ENCODE data around the gene OTOP1.
"Not testable (repeated sequence)": the region's sequence is repeated elsewhere in the genome, so short reads cannot be mapped to it uniquely, and the experiment has no call there.

Gene OTOP1

GRCh38 chr4:4227510-4228355, 1.0 kb upstream of the OTOP1 start:
- DNase-seq: no peak

DNA sequence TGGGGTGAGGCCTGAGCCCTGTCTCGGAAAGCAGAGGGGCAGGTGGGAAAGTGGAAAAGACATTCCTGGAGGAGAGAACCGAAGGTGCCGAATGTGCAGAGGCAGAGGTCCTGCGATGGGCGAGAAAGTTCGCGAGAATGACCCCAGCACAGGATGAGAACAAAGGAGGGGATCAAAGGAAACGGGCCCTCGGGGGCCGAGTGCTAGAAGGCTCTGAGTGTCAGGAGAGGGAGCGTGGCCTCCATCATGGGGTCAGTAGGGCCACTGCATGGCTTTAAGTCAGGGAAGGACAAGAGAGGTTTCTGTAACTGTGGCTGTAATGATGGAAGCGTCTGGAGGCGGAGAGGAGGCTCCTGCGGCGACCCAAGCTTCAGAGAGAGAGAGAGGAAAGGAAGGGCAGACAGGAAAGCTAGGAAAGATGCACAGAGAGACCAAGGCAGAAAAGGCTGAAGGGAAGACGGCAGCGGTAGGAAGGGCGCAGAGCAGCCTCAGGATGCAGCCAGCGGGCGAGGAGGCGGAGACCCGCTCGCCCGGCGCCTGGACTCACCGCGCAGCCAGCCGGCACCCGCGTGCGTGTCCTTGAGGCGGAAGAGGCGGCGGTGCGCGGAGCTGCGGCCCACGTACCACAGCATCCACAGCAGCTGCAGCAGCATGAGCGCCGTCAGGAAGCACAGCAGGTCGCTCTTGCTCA, 669 bp downstream of the OTOP1 start:
- peak; percentile 8 for DNase-seq

DNA sequence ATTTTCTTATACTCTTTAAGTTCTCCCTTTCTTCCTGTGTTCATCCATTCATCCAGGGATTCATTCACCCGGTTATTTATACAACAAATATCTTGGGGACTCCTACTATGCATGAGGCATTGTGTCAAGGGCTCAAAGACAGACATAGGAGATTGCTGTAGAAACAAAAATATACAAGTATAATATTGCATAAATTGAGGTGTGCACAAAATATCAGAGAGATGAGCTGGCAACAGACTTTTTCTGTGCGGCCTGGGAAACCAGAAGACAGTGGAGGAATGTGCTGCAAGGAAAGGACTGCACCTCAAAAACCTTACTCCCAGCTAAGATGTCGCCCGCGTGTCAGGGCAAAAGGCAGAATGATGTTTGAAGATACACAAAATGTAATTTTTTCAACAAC, 9.6 kb downstream of the OTOP1 start:
- DNase-seq: no peak

GRCh38 chr4:4216648-4217047, 10.1 kb downstream of the OTOP1 start:
- DNase-seq: no peak

GRCh38 chr4:4213674-4214073, 13.1 kb downstream of the OTOP1 start:
- not testable (repeated sequence) for DNase-seq

- no peak for DNase-seq
Observed at GRCh38 chr4:4206204-4206603, 20.5 kb downstream of the OTOP1 start.

- DNase-seq: no peak
Observed at GRCh38 chr4:4204401-4204745, 22.4 kb downstream of the OTOP1 start.

GRCh38 chr4:4203688-4204400, 22.9 kb downstream of the OTOP1 start:
- DNase-seq: no peak

DNA sequence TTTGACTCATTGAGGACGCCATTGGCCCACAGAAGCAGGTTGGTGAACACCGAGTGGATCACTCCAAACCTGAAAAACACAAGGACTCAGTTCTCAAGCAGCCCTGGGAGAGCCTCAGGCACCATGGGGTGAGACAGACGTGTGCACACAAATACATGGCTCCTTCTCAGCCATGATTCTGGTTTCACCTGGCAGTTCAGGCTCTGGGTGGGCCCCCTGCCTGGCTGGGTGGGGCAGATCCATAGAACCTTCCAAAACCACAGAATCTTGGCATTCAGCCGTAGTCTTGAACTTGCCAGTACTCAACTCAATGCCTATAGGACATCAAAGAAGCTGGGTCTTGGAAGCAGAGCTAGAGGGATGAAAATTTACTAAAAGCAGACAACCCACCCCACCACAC, 24.2 kb downstream of the OTOP1 start:
- DNase-seq: no peak

GRCh38 chr4:4200624-4201023, 26.1 kb downstream of the OTOP1 start:
- peak; percentile 4 for DNase-seq

DNA sequence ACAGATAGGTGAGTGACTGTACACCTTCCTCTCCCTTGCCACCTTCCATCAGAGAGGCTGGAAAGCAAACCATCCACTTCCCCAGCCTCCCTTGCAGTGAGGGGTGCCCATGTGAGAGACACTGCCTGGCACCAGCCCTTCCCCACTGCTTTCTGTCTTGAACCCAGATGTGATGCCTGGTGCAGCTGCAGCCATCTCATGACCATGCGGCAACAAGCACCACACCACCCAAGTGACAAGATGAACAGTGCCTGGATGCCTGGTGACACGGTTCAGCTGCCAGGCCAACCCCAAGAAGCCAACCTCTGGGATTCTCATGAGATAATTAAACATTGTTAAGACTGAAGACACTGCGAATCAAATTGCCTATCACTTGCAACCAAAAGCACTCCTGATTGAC, 31.4 kb downstream of the OTOP1 start:
- DNase-seq: no peak

DNA sequence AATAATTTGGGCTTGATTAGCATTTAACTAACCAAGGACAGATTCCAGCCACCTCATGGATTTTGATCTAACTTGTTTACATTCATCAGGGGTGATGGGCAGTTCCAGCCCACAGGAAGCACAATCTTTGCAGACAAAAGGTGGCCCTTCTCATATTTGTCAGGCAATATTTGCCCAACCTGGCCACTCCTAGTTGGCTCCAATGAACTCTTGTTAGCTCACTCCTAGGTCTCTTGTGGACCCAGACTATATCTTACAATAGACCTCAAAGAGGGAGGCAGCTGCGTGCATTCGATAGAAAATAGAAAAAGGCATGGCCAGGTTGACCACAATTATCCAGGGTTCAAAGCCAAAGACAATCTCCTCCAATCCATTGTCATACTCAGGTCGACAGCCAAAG, 38.2 kb downstream of the OTOP1 start:
- DNase-seq: not testable (repeated sequence)

DNA sequence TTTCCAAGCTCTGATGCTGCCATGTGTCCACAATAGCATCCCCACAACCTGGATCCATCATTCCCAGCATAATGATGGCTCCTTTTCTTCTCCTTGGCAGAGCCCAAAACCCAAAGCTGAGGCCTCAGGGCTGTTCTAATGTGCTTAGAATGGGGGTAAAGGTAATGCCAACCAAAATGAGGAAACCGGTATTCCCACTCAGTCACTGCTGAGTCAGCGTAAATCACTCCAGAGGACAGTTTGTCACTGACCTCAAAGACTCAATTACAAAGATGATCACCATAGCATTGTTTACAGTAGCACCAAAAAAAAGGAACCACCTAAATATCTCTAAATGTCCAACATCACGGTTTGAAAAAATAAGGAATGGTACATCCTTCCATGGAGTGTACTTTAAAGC, 41.2 kb downstream of the OTOP1 start:
- no peak for DNase-seq

GRCh38 chr4:4182835-4183568, 43.7 kb downstream of the OTOP1 start:
- peak; percentile 38 for DNase-seq

DNA sequence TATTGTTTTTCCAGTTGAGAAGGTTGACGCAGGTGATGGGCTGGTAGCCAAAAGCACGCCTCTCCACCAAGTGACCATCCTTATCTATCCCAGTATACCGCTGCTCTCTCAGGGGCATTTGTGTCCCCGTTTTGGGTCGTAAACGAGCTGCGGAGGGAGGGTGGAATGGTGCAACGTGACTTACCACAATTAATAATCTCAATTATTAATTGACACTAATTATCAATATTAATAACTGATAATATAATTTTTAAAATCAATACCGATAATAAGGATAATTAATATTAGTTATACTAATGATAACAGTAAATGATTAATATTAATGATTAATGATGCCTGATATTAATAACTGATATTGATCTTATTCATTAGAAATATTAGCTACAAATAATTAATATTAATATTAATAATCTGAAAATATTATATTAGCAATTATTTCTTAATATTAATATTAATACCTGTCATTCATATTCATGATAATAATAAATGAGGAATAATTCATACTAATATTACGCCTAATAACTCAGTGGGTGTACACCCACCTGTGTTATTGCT, 56.1 kb downstream of the OTOP1 start:
- no peak for DNase-seq

GRCh38 chr4:4167981-4168780, 58.5 kb downstream of the OTOP1 start:
- not testable (repeated sequence) for DNase-seq

DNA sequence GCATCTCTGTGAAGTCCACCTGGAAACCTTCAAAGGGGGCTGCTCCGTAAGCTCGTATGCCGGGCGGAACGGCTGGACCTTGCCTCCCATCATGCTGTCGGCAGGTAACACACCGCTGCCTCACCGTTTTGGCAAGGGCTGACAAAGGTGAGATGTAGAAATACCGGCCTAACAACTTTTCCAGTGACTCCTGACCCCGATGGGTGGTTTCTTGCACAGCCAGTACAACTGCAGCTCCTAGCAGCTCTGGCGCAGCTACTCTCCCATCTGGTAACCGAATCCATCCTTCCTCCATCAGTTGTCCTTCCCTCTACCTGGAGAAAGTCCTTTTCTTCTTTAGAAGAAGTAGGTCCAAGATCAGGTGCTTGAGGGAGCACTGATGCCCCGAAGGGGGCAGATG, 59.7 kb downstream of the OTOP1 start:
- not testable (repeated sequence) for DNase-seq

- DNase-seq: not testable (repeated sequence)
Observed at GRCh38 chr4:4165701-4166392, 60.9 kb downstream of the OTOP1 start.

DNA sequence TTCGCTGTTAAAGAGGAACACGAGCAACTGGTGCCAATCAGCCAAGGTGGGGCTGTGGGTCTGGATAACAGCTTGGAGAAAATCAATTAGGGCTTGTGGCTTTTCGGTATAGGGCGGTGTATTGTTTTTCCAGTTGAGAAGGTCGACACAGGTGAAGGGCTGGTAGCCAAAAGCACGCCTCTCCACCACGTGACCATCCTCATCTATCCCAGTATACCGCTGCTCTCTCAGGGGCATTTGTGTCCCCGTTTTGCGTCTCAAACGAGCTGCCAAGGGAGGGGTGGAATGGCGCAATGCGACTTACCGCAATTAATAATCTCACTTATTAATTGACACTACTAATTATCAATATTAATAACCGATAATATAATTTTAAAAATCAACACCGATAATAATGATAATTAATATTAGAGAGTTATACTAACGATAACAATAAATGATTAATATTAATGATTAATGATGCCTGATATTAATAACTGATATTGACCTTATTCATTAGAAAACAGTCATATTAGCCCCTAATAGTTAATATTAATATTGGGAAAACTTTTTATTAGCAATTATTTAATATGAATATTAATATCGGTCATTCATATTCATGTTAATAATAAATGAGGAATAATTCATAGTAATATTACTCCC, 62.1 kb downstream of the OTOP1 start:
- DNase-seq: not testable (repeated sequence)

DNA sequence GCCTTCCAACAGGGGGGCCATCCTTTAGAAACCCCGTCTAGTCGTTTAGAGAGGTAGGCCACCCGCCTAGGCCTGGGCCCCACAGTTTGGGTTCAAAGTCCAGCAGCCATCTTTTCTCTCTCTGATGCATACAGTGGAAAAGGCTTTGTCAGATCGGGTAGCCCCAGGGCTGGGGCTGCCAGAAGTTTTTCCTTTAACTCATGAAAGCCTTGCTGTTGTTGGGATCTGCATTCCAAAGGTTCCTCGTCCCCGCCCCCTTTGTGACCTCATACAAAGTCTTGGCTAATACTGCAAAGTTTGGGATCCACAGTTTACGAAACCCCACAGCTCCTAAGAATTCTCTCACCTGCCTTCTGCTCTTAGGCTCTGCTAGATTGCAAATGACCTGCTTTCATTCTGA, 64.5 kb downstream of the OTOP1 start:
- not testable (repeated sequence) for DNase-seq

All from NCI-H82 (cell line).